Right ventricle myocardium superior (tissue), 1 donor: Measurements from ENCODE around the gene DHRS9. TPM values are rescaled to one million over a fixed set of nuclear protein-coding genes. Genes with fewer than 3 reads are reported as not detected.
"Not testable (repeated sequence)": the region's sequence is repeated elsewhere in the genome, so short reads cannot be mapped to it uniquely, and the experiment has no call there.

Source experiments
- ATAC-seq: fragments of 200-7000 bp; cut with Tn5 transposase; one replicate; pipeline ENCODE4 v1.9.1; 2020; ENCODE audit warnings: mild to moderate bottlenecking; ENCODE audit not compliant: poor library complexity
- DNase-seq: peaks from one replicate; pipeline ENCODE4 v3.0.0-alpha.2; 2020
- intact Hi-C: fragments of 100-400 bp; cut with DNase I; formaldehyde crosslinking; loops from one replicate; pipeline ENCODE4 v1.11.2; 2022
- total RNA-seq: library from RNA; stranded (reverse); fragmentation: NEBNext Ultra II Directional; extraction: Animal tissue kit (Norgen Biotek cat#: 25700); gene quantifications from one replicate; pipeline ENCODE4 v1.2.1, GENCODE V29; 2021
- donor health status: DM: no; HTN: yes; CAD: no; lungs with severe emphysema.

Gene DHRS9
- total RNA-seq, 1 donor from 2014 or later: 1.3 TPM

- DNase-seq (no peak), ATAC-seq (peak; percentile 81)
- intact Hi-C loops: no loop called here
Measured at GRCh38 chr2:169116327-169116726, 47.0 kb downstream of the DHRS9 start.

- DNase-seq: no peak
- ATAC-seq: no peak
- intact Hi-C loops: no loop called here
Measured at GRCh38 chr2:169116993-169117392, 47.6 kb downstream of the DHRS9 start.

GRCh38 chr2:169118060-169118459 is 48.7 kb downstream of the DHRS9 start:
- ATAC-seq: peak; percentile 48
- intact Hi-C loops: no loop called here
- DNase-seq: no peak

- DNase-seq (no peak), ATAC-seq (no peak)
- intact Hi-C loops: no loop called here
Measured at GRCh38 chr2:169119123-169119760, 49.9 kb downstream of the DHRS9 start.

GRCh38 chr2:169119851-169120250 is 50.5 kb downstream of the DHRS9 start:
- ATAC-seq: no peak
- DNase-seq: no peak
- intact Hi-C loops: no loop called here

- intact Hi-C loops: loop anchor here (5.0 kb wide), 1 partner anchor 167 kb away; no protein-coding TSS in a partner anchor
- ATAC-seq: no peak
Measured at GRCh38 chr2:169129703-169130243, 60.4 kb downstream of the DHRS9 start.

GRCh38 chr2:169131587-169132512 is 62.5 kb downstream of the DHRS9 start:
- peak; percentile 53 for ATAC-seq
- intact Hi-C loops: loop anchor here (5.0 kb wide), 1 partner anchor 170 kb away; no protein-coding TSS in a partner anchor
- DNase-seq: no peak

More at GRCh38 chr2:169129703-169130243, 60.4 kb downstream of the DHRS9 start:
- DNase-seq: no peak

GRCh38 chr2:169134272-169134671 is 64.9 kb downstream of the DHRS9 start:
- intact Hi-C loops: loop anchor here (5.0 kb wide), 1 partner anchor 172 kb away; no protein-coding TSS in a partner anchor
- ATAC-seq: not testable (repeated sequence)

GRCh38 chr2:169136428-169136827 is 67.1 kb downstream of the DHRS9 start:
- intact Hi-C loops, ATAC-seq, DNase-seq: not testable (repeated sequence)

More at GRCh38 chr2:169134272-169134671, 64.9 kb downstream of the DHRS9 start:
- DNase-seq: not testable (repeated sequence)

GRCh38 chr2:169136885-169137534 is 67.6 kb downstream of the DHRS9 start:
- DNase-seq (peak; percentile 72), ATAC-seq (peak; percentile 93)
- intact Hi-C loops: no loop called here

- no peak for ATAC-seq
- intact Hi-C loops: no loop called here
Measured at GRCh38 chr2:169137924-169138323, 68.6 kb downstream of the DHRS9 start.

GRCh38 chr2:169139145-169139544 is 69.8 kb downstream of the DHRS9 start:
- ATAC-seq (peak; percentile 62), DNase-seq (no peak)
- intact Hi-C loops: no loop called here

More at GRCh38 chr2:169137924-169138323, 68.6 kb downstream of the DHRS9 start:
- DNase-seq: no peak

- DNase-seq (no peak), ATAC-seq (no peak)
- intact Hi-C loops: no loop called here
Measured at GRCh38 chr2:169139993-169140767, 70.8 kb downstream of the DHRS9 start.

GRCh38 chr2:169141713-169142352 is 72.5 kb downstream of the DHRS9 start:
- DNase-seq: no peak
- intact Hi-C loops: no loop called here
- ATAC-seq: peak; percentile 49

- no peak for DNase-seq
- intact Hi-C loops: no loop called here
- ATAC-seq: no peak
Measured at GRCh38 chr2:169143998-169144397, 74.6 kb downstream of the DHRS9 start.
